GM12892 (cell line): ENCODE measurements around the gene REEP2.

ENCODE experiments used
- POLR2A ChIP-seq: IDR thresholded peaks from 2 replicates; pipeline ENCODE4 v1.6.1; 2011; ENCODE audit warnings: low read depth, low read length, control low read depth
- POLR2AphosphoS5 ChIP-seq: IDR thresholded peaks from 2 replicates; pipeline ENCODE4 v1.6.1; 2011; ENCODE audit warnings: low read depth, low read length, control low read depth

GRCh38 chr5:138438003-138438723 is 694 bp upstream of the REEP2 start:
- TF ChIP-seq POLR2A (no peak), POLR2AphosphoS5 (0 out of 2 replicates have a peak, but pooled peaks have one; percentile 29)
